Nephron progenitor cell (in vitro differentiated cells): ENCODE measurements around the gene LANCL1.

Experiments
- DNase-seq: peaks from one replicate; pipeline ENCODE4 v3.0.0; 2021
- H3K27ac Mint-ChIP-seq: 2 replicates; pipeline ENCODE4 v1.8.0; 2021; ENCODE audit warnings: mild to moderate bottlenecking, moderate library complexity, mixed read lengths
- H3K27me3 Mint-ChIP-seq: 2 replicates; pipeline ENCODE4 v1.8.0; 2021; ENCODE audit warnings: mild to moderate bottlenecking, low read depth, mixed read lengths; ENCODE audit not compliant: poor library complexity
- H3K36me3 Mint-ChIP-seq: 2 replicates; pipeline ENCODE4 v1.8.0; 2021; ENCODE audit warnings: low read depth, mixed read lengths
- H3K4me1 Mint-ChIP-seq: 2 replicates; pipeline ENCODE4 v1.8.0; 2021; ENCODE audit warnings: mixed read lengths
- H3K4me3 Mint-ChIP-seq: 2 replicates; pipeline ENCODE4 v1.8.0; 2021; ENCODE audit warnings: mild to moderate bottlenecking, moderate library complexity, mixed read lengths
- H3K9me3 Mint-ChIP-seq: 2 replicates; pipeline ENCODE4 v1.8.0; 2021; ENCODE audit warnings: mild to moderate bottlenecking, moderate library complexity, mixed read lengths
- CTCF ChIP-seq: fragments of 200-600 bp; sonication (generic); IDR thresholded peaks from 2 replicates; pipeline ENCODE4 v1.5.0; 2021; ENCODE audit warnings: antibody characterized with exemption

LANCL1 gene

GRCh38 chr2:210474776-210475175 is 1.8 kb downstream of the LANCL1 start:
- Mint-ChIP-seq H3K4me3 (peak overlapping the region; percentile 63), H3K4me1 (peaks cover 30% of the 10 kb centered on the region), H3K27ac (no peak overlapping the region), H3K27me3 (no peaks in the 10 kb centered on the region), H3K9me3 (no peaks in the 10 kb centered on the region), H3K36me3 (peaks cover 41% of the 10 kb centered on the region)
- no peak for DNase-seq
- no peak for TF ChIP-seq CTCF

- no peak for TF ChIP-seq CTCF
- Mint-ChIP-seq H3K27me3 (peaks cover 2% of the 10 kb centered on the region), H3K4me3 (no peak overlapping the region), H3K36me3 (peaks cover 72% of the 10 kb centered on the region), H3K4me1 (peaks cover 14% of the 10 kb centered on the region), H3K27ac (peak overlapping the region; percentile 19), H3K9me3 (no peaks in the 10 kb centered on the region)
- DNase-seq = no peak
Measured at GRCh38 chr2:210461401-210461800, 15.2 kb downstream of the LANCL1 start.

- peaks cover 66% of the 10 kb centered on the region for H3K36me3 Mint-ChIP-seq
- H3K4me3 Mint-ChIP-seq = no peak overlapping the region
- peaks cover 2% of the 10 kb centered on the region for H3K27me3 Mint-ChIP-seq
- H3K4me1 Mint-ChIP-seq = peaks cover 14% of the 10 kb centered on the region
- H3K9me3 Mint-ChIP-seq = no peaks in the 10 kb centered on the region
- DNase-seq = no peak
- TF ChIP-seq CTCF = no peak
- H3K27ac Mint-ChIP-seq = peak overlapping the region; percentile 19
Measured at GRCh38 chr2:210460322-210461227, 16.0 kb downstream of the LANCL1 start.

- TF ChIP-seq CTCF = no peak
- Mint-ChIP-seq H3K9me3 (no peaks in the 10 kb centered on the region), H3K27me3 (peaks cover 2% of the 10 kb centered on the region), H3K4me3 (no peak overlapping the region), H3K27ac (no peak overlapping the region), H3K4me1 (peaks cover 14% of the 10 kb centered on the region), H3K36me3 (peaks cover 62% of the 10 kb centered on the region)
- DNase-seq = no peak
Measured at GRCh38 chr2:210459880-210460279, 16.7 kb downstream of the LANCL1 start.

- peaks cover 65% of the 10 kb centered on the region for H3K36me3 Mint-ChIP-seq
- no peak overlapping the region for H3K27ac Mint-ChIP-seq
- no peak for DNase-seq
- no peaks in the 10 kb centered on the region for H3K9me3 Mint-ChIP-seq
- TF ChIP-seq CTCF = no peak
- no peak overlapping the region for H3K4me3 Mint-ChIP-seq
- peaks cover 2% of the 10 kb centered on the region for H3K27me3 Mint-ChIP-seq
- H3K4me1 Mint-ChIP-seq = peaks cover 14% of the 10 kb centered on the region
Measured at GRCh38 chr2:210459407-210459806, 17.2 kb downstream of the LANCL1 start.

GRCh38 chr2:210458395-210458794 is 18.2 kb downstream of the LANCL1 start:
- H3K27ac Mint-ChIP-seq = peak overlapping the region; percentile 55
- H3K9me3 Mint-ChIP-seq = no peaks in the 10 kb centered on the region
- TF ChIP-seq CTCF = no peak

More at GRCh38 chr2:210458395-210458794, 18.2 kb downstream of the LANCL1 start:
- no peak overlapping the region for H3K4me3 Mint-ChIP-seq
- peaks cover 2% of the 10 kb centered on the region for H3K27me3 Mint-ChIP-seq
- H3K4me1 Mint-ChIP-seq = peaks cover 14% of the 10 kb centered on the region
- no peak for DNase-seq
- H3K36me3 Mint-ChIP-seq = peaks cover 68% of the 10 kb centered on the region
